ENCODE results near the gene PNPO. TPM values are rescaled to one million over a fixed set of nuclear protein-coding genes. Genes with fewer than 3 reads are reported as not detected.
A peak's percentile ranks its signal among the peaks of the same experiment; 100 is the strongest.

Gene PNPO
- total and polyA plus RNA-seq, 2 of the 8 experiments (the other 6 are each of a cell fraction or from before 2014, with no cell fraction given): 7.0 to 8.1 TPM

- CTCF ChIA-PET (ENCODE audit: partially characterized antibody): interaction anchor here (0.6 to 27.1 kb wide), 4 partner anchors 11 to 45 kb away, joined by 3 to 698 read pairs (median 147); no protein-coding TSS in a partner anchor
- Histone ChIP-seq H3K4me1 (replicated peaks in 1 of 4; ENCODE audit: control insufficient read depth in 3 of 4, insufficient read depth in 4 of 4, low read length in 3 of 4) (peaks cover 20 to 38% (median 28%) of the 10 kb centered on the region in 4 experiments), H3K9ac (replicated peaks in 1 of 4; ENCODE audit: extremely low read depth in 1 of 4, low read depth in 3 of 4, low read length in 3 of 4) (no peak overlapping the region)
These were observed 50.8 kb downstream of the PNPO start for GRCh38 chr17:47992216-47992615.

More at GRCh38 chr17:47992216-47992615, 50.8 kb downstream of the PNPO start:
- Histone ChIP-seq H3K56ac (replicated peaks; ENCODE audit: insufficient read length, low read depth, low read length) (no peak overlapping the region), H3K23me2 (ENCODE audit: low read depth, low read length) (no peaks in the 10 kb centered on the region), H2BK15ac (ENCODE audit: low read length) (no peak overlapping the region), H3K9me3 (ENCODE audit: insufficient read depth in 2 of 2, low read depth in 1 of 2, low read length in 1 of 2) (no peaks in the 10 kb centered on the region), H2AK5ac (ENCODE audit: low read depth, low read length) (no peak overlapping the region), H3K79me1 (ENCODE audit: low read depth, low read length) (no peaks in the 10 kb centered on the region), H3K4me3 (ENCODE audit: extremely low read depth in 1 of 4, insufficient read depth in 2 of 4, low read depth in 3 of 4, low read length in 4 of 4) (no peak overlapping the region), H3K27me3 (replicated peaks in 1 of 4; ENCODE audit: control insufficient read depth in 3 of 4, extremely low read depth in 1 of 4, insufficient read depth in 3 of 4, low read length in 3 of 4) (no peaks in the 10 kb centered on the region), H4K91ac (replicated peaks; ENCODE audit: insufficient read length, low read length) (no peak overlapping the region), H4K8ac (ENCODE audit: extremely low read depth, insufficient read depth, low read length) (no peak overlapping the region), H4K5ac (ENCODE audit: insufficient read length, low read depth, low read length) (no peak overlapping the region), H2BK20ac (ENCODE audit: low read length) (no peak overlapping the region), H3K14ac (ENCODE audit: insufficient read length) (no peak overlapping the region), H4K20me1 (replicated peaks in 1 of 2; ENCODE audit: control insufficient read depth in 1 of 2, insufficient read depth in 2 of 2, low read length in 2 of 2) (no peaks in the 10 kb centered on the region), H3K36me3 (ENCODE audit: control insufficient read depth in 2 of 4, insufficient read depth in 4 of 4, low read length in 3 of 4) (no peaks in the 10 kb centered on the region), H2BK5ac (ENCODE audit: low read depth, low read length) (no peak overlapping the region), H3K23ac (ENCODE audit: insufficient read length) (no peak overlapping the region), H3K4me2 (ENCODE audit: insufficient read depth in 1 of 2, low read depth in 2 of 2, low read length in 2 of 2) (peak overlapping the region in 1 of 2 experiments; percentile 43; a peak in 2 of 4 replicates), H3K4ac (replicated peaks; ENCODE audit: insufficient read length, low read depth, low read length) (no peak overlapping the region), H2AFZ (ENCODE audit: low read length) (no peak overlapping the region), H2BK120ac (replicated peaks; ENCODE audit: low read depth, low read length) (no peak overlapping the region), H3K27ac (ENCODE audit: low read depth, low read length) (no peak overlapping the region), H2BK12ac (ENCODE audit: low read depth, low read length) (no peak overlapping the region; the same call in 1 of the 2 replicates), H3K79me2 (ENCODE audit: control insufficient read depth in 1 of 2, insufficient read depth in 2 of 2, low read length in 2 of 2) (no peaks in the 10 kb centered on the region), H3K18ac (ENCODE audit: extremely low read depth, low read length) (no peak overlapping the region; the same call in 1 of the 2 replicates)
- FAIRE-seq (no peak), DNase-seq (ENCODE audit: low read depth in 1 of 2, low spot score in 2 of 2) (no peak)
- WGBS, 2 experiments (ENCODE audit: extremely low coverage in 1 of 2, insufficient coverage in 1 of 2, insufficient read length in 1 of 2, insufficient replicate concordance in 2 of 2, low coverage in 1 of 2, low lambda C conversion rate in 2 of 2, missing lambda C conversion rate in 1 of 2): 77% methylated on average over 4 of the region's 4 CpGs; no CpG with 5 or more reads in 1 of the 2 experiments
- POLR2A ChIA-PET (ENCODE audit: partially characterized antibody): interaction anchor here (1.5 to 4.3 kb wide), 3 partner anchors 11 to 64 kb away, joined by 3 to 19 read pairs (median 11); no protein-coding TSS in a partner anchor
- TF ChIP-seq KDM1A (IDR thresholded peaks at IDR 0.05; ENCODE audit: borderline replicate concordance, low read length) (no peak), SAP30 (IDR thresholded peaks at IDR 0.05; ENCODE audit: insufficient read depth, insufficient replicate concordance, low read length) (no peak), RAD21 (IDR thresholded peaks at IDR 0.05 in 1 of 2, conservative IDR thresholded peaks at IDR 0.05 in 1 of 2; ENCODE audit: low read depth in 2 of 2, low read length in 2 of 2) (no peak), BACH1 (IDR thresholded peaks at IDR 0.05; ENCODE audit: low read length) (no peak), SUZ12 (IDR thresholded peaks at IDR 0.05; ENCODE audit: low read length) (no peak), JUND (IDR thresholded peaks at IDR 0.05; ENCODE audit: low read length) (no peak), EP300 (IDR thresholded peaks at IDR 0.05; ENCODE audit: borderline replicate concordance in 1 of 2, low read depth in 2 of 2, low read length in 2 of 2) (no peak), MAX (IDR thresholded peaks at IDR 0.05) (no peak), CHD2 (IDR thresholded peaks at IDR 0.05; ENCODE audit: low read length) (no peak), ZNF274 (IDR thresholded peaks at IDR 0.05; ENCODE audit: borderline replicate concordance, extremely low read depth, low read length) (no peak), MAFK (IDR thresholded peaks at IDR 0.05; ENCODE audit: low read depth, low read length) (no peak)

Data from H1 (cell line).